ENCODE measurements around the gene SDCCAG8. TPM values are rescaled to one million over a fixed set of nuclear protein-coding genes. Genes with fewer than 3 reads are reported as not detected.

Gene SDCCAG8
- total RNA-seq, 1 donor from 2014 or later: 26.7 TPM

GRCh38 chr1:243474906-243475305, 219.1 kb downstream of the SDCCAG8 start:
- H3K4me1 Mint-ChIP-seq (ENCODE audit: unreplicated experiment): peaks cover 14% of the 10 kb centered on the region
- TF ChIP-seq CTCF (IDR thresholded peaks at IDR 0.05): no peak
- H3K4me3 Mint-ChIP-seq (ENCODE audit: unreplicated experiment): no peak overlapping the region
- no peaks in the 10 kb centered on the region for H3K27me3 Mint-ChIP-seq (ENCODE audit: unreplicated experiment)
- no peaks in the 10 kb centered on the region for H3K9me3 Mint-ChIP-seq (ENCODE audit: unreplicated experiment)
- DNase-seq (ENCODE audit: extremely low spot score, unreplicated experiment): peak; percentile 42
- no peak overlapping the region for H3K27ac Mint-ChIP-seq (ENCODE audit: unreplicated experiment)
- H3K36me3 Mint-ChIP-seq (ENCODE audit: unreplicated experiment): peaks cover 9% of the 10 kb centered on the region

GRCh38 chr1:243475966-243476365, 220.1 kb downstream of the SDCCAG8 start:
- Mint-ChIP-seq H3K27me3 (ENCODE audit: unreplicated experiment) (no peaks in the 10 kb centered on the region), H3K4me1 (ENCODE audit: unreplicated experiment) (peaks cover 14% of the 10 kb centered on the region), H3K4me3 (ENCODE audit: unreplicated experiment) (no peak overlapping the region), H3K27ac (ENCODE audit: unreplicated experiment) (no peak overlapping the region), H3K9me3 (ENCODE audit: unreplicated experiment) (no peaks in the 10 kb centered on the region), H3K36me3 (ENCODE audit: unreplicated experiment) (peaks cover 7% of the 10 kb centered on the region)
- TF ChIP-seq CTCF (IDR thresholded peaks at IDR 0.05): peak; percentile 45
- DNase-seq (ENCODE audit: extremely low spot score, unreplicated experiment): no peak

- Mint-ChIP-seq H3K36me3 (ENCODE audit: unreplicated experiment) (peaks cover 7% of the 10 kb centered on the region), H3K27ac (ENCODE audit: unreplicated experiment) (no peak overlapping the region), H3K4me1 (ENCODE audit: unreplicated experiment) (peaks cover 21% of the 10 kb centered on the region), H3K9me3 (ENCODE audit: unreplicated experiment) (no peaks in the 10 kb centered on the region), H3K4me3 (ENCODE audit: unreplicated experiment) (no peak overlapping the region), H3K27me3 (ENCODE audit: unreplicated experiment) (no peaks in the 10 kb centered on the region)
- no peak for TF ChIP-seq CTCF (IDR thresholded peaks at IDR 0.05)
- peak; percentile 54 for DNase-seq (ENCODE audit: extremely low spot score, unreplicated experiment)
Measured at GRCh38 chr1:243477731-243478290, 222.0 kb downstream of the SDCCAG8 start.

- Mint-ChIP-seq H3K27me3 (ENCODE audit: unreplicated experiment) (no peaks in the 10 kb centered on the region), H3K27ac (ENCODE audit: unreplicated experiment) (no peak overlapping the region), H3K4me1 (ENCODE audit: unreplicated experiment) (peaks cover 14% of the 10 kb centered on the region), H3K9me3 (ENCODE audit: unreplicated experiment) (no peaks in the 10 kb centered on the region), H3K36me3 (ENCODE audit: unreplicated experiment) (no peaks in the 10 kb centered on the region), H3K4me3 (ENCODE audit: unreplicated experiment) (no peak overlapping the region)
- no peak for DNase-seq (ENCODE audit: extremely low spot score, unreplicated experiment)
- no peak for TF ChIP-seq CTCF (IDR thresholded peaks at IDR 0.05)
Measured at GRCh38 chr1:243481101-243481500, 225.3 kb downstream of the SDCCAG8 start.

GRCh38 chr1:243482141-243483022, 226.5 kb downstream of the SDCCAG8 start:
- no peak for TF ChIP-seq CTCF (IDR thresholded peaks at IDR 0.05)
- Mint-ChIP-seq H3K4me1 (ENCODE audit: unreplicated experiment) (peaks cover 14% of the 10 kb centered on the region), H3K27me3 (ENCODE audit: unreplicated experiment) (no peaks in the 10 kb centered on the region), H3K27ac (ENCODE audit: unreplicated experiment) (no peak overlapping the region), H3K9me3 (ENCODE audit: unreplicated experiment) (no peaks in the 10 kb centered on the region), H3K36me3 (ENCODE audit: unreplicated experiment) (no peaks in the 10 kb centered on the region), H3K4me3 (ENCODE audit: unreplicated experiment) (peak overlapping the region; percentile 60)
- no peak for DNase-seq (ENCODE audit: extremely low spot score, unreplicated experiment)
